Measurements from ENCODE around the gene GNAZ.

The GNAZ gene

GRCh38 chr22:23067023-23067650 lies 3.2 kb upstream of the GNAZ start:
- H3K36me3 Mint-ChIP-seq, result no peaks in the 10 kb centered on the region
- H3K27ac Mint-ChIP-seq, result no peak overlapping the region
- no peaks in the 10 kb centered on the region for H3K9me3 Mint-ChIP-seq (ENCODE audit: low read depth)
- H3K27me3 Mint-ChIP-seq, result no peaks in the 10 kb centered on the region
- no peak overlapping the region for H3K4me3 Mint-ChIP-seq
- H3K4me1 Mint-ChIP-seq (ENCODE audit: low read depth), result peaks cover 9% of the 10 kb centered on the region

- no peak overlapping the region for H3K27ac Mint-ChIP-seq
- H3K36me3 Mint-ChIP-seq, result no peaks in the 10 kb centered on the region
- H3K4me3 Mint-ChIP-seq, result no peak overlapping the region
- H3K4me1 Mint-ChIP-seq (ENCODE audit: low read depth), result peaks cover 9% of the 10 kb centered on the region
- no peaks in the 10 kb centered on the region for H3K27me3 Mint-ChIP-seq
- H3K9me3 Mint-ChIP-seq (ENCODE audit: low read depth), result no peaks in the 10 kb centered on the region
These were observed 2.6 kb upstream of the GNAZ start for GRCh38 chr22:23067691-23068090.

DNA sequence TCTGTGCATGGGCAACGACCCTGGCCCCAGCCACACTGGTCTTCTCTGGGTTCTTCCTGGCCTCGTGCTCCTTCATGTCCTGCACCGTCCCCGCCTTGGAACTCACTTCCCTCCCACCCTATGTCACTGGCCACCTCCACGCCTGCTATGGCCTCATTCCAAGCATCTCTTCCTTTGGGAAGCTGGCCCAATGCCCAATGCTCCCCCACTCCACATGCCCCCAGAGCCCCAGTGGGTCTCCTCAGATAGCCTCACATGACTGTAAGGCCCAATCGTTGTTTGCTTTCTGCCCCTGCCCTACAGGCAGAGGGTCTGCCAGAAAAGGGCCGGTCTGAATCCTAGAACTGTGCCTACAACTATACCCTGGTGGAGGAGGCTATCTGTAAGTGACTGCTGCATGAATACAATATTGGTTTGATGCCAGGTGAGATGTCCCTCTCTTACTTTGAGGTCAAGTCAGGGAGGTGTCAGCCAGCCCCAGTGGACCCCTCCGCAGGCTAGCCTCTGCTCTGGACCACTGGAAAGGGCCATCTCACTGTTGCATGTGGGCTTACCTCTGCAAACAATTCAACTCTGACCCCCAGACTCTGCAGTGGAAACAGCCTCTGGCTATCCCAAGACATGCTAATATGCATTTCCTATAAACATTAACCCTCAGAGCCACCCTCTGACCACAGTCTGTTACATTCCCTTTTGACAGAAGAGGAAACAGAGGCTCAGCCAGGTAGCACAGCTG lies 2.1 kb upstream of the GNAZ start:
- Mint-ChIP-seq H3K4me3 (no peak overlapping the region), H3K27me3 (no peaks in the 10 kb centered on the region)

GRCh38 chr22:23068832-23069385 lies 1.4 kb upstream of the GNAZ start:
- H3K27ac Mint-ChIP-seq, result no peak overlapping the region

More for the DNA sequence above, 2.1 kb upstream of the GNAZ start:
- Mint-ChIP-seq H3K4me1 (ENCODE audit: low read depth) (peaks cover 9% of the 10 kb centered on the region), H3K27ac (no peak overlapping the region), H3K9me3 (ENCODE audit: low read depth) (no peaks in the 10 kb centered on the region), H3K36me3 (no peaks in the 10 kb centered on the region)

DNA sequence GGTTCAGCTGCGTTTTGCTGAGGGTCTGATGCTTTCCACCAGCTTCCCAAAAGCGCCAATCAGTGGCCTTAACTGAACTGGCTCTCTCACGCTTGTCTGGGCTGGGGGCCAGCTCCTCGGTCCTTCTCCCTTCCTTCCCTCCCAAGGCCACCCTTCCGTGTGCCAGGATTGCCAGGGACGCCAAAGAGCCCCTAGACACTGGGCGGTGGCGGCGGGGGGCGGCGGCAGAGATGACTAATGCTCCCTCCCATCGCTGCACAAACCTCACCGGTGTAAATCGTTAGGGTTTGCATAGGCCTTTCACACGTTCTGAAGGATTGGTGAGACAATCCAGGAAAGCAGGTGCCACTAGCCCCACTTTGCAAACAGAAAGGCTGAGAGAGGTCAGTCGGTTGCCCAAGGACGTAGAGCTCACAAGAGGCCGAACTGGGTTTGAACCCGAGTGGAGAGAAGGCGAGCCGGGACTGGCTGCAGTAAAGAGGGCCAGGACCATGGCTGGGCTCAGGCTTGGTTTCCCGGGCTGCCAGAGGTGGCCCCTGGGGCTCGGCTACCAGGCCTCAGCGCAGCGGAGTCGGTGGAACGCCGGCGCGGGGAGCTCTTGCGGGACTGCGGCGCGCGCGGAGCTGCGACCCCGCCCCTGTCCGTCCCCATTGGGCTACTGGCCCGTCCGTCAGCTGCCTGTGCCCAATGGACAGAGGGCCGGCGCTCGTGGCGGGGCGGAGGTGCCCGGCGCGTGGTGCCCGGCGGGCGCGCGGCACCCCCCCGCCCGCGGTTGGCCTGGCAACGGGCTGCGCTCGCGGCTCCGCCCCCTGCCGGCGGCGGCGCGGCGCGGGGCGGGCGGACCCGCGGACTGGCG lies 589 bp upstream of the GNAZ start:
- Mint-ChIP-seq H3K4me3 (peak overlapping the region; percentile 89), H3K27me3 (peaks cover 5% of the 10 kb centered on the region), H3K4me1 (ENCODE audit: low read depth) (peaks cover 9% of the 10 kb centered on the region), H3K9me3 (ENCODE audit: low read depth) (no peaks in the 10 kb centered on the region), H3K27ac (peak overlapping the region; percentile 75), H3K36me3 (no peaks in the 10 kb centered on the region)

More at GRCh38 chr22:23068832-23069385, 1.4 kb upstream of the GNAZ start:
- Mint-ChIP-seq H3K36me3 (no peaks in the 10 kb centered on the region), H3K4me1 (ENCODE audit: low read depth) (peaks cover 9% of the 10 kb centered on the region), H3K9me3 (ENCODE audit: low read depth) (no peaks in the 10 kb centered on the region), H3K27me3 (peaks cover 2% of the 10 kb centered on the region), H3K4me3 (peak overlapping the region; percentile 89)

GRCh38 chr22:23071230-23072076 lies 1.1 kb downstream of the GNAZ start:
- peaks cover 5% of the 10 kb centered on the region for H3K27me3 Mint-ChIP-seq
- H3K4me3 Mint-ChIP-seq, result peak overlapping the region; percentile 72

GRCh38 chr22:23072077-23072910 lies 2.0 kb downstream of the GNAZ start:
- Mint-ChIP-seq H3K27ac (no peak overlapping the region), H3K36me3 (no peaks in the 10 kb centered on the region), H3K9me3 (ENCODE audit: low read depth) (no peaks in the 10 kb centered on the region), H3K4me1 (ENCODE audit: low read depth) (peaks cover 9% of the 10 kb centered on the region), H3K27me3 (peaks cover 5% of the 10 kb centered on the region), H3K4me3 (no peak overlapping the region)

More at GRCh38 chr22:23071230-23072076, 1.1 kb downstream of the GNAZ start:
- H3K9me3 Mint-ChIP-seq (ENCODE audit: low read depth), result no peaks in the 10 kb centered on the region
- H3K27ac Mint-ChIP-seq, result no peak overlapping the region
- no peaks in the 10 kb centered on the region for H3K36me3 Mint-ChIP-seq
- peaks cover 9% of the 10 kb centered on the region for H3K4me1 Mint-ChIP-seq (ENCODE audit: low read depth)

DNA sequence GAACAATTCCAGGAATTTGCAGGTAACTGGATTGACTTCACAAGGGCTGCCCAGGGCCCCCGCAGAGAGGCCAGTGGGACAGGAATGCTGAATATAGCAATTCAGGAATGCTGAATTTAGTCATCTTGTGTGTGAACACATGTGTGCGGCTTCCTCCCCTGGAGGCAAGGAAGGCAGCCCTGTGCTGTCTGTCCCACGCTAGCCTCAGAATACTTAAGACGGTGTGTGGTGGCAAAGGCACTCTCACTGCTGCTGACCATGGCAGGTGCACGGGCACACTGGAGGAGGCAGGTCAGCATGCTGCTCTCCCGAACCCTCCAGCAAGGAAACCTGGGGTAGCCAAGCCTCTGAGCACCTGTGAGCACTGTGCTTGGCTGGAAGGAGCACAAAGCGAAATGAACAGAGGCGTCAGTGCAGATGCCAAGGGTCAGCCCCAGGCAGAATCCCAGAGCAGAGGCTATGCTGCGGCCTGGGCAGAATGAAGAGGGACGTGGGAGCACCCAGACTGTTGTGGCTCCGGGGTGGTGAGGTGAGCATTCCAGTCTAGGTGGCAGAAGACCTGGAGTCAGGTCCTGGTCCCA lies 2.7 kb downstream of the GNAZ start:
- Mint-ChIP-seq H3K27me3 (peaks cover 5% of the 10 kb centered on the region), H3K4me3 (no peak overlapping the region), H3K4me1 (ENCODE audit: low read depth) (peaks cover 9% of the 10 kb centered on the region), H3K27ac (no peak overlapping the region), H3K9me3 (ENCODE audit: low read depth) (no peaks in the 10 kb centered on the region), H3K36me3 (no peaks in the 10 kb centered on the region)

- peaks cover 9% of the 10 kb centered on the region for H3K4me1 Mint-ChIP-seq (ENCODE audit: low read depth)
- H3K36me3 Mint-ChIP-seq, result no peaks in the 10 kb centered on the region
- H3K27me3 Mint-ChIP-seq, result peaks cover 5% of the 10 kb centered on the region
- no peak overlapping the region for H3K4me3 Mint-ChIP-seq
- H3K9me3 Mint-ChIP-seq (ENCODE audit: low read depth), result no peaks in the 10 kb centered on the region
- H3K27ac Mint-ChIP-seq, result no peak overlapping the region
These were observed 3.4 kb downstream of the GNAZ start for GRCh38 chr22:23073526-23074229.

DNA sequence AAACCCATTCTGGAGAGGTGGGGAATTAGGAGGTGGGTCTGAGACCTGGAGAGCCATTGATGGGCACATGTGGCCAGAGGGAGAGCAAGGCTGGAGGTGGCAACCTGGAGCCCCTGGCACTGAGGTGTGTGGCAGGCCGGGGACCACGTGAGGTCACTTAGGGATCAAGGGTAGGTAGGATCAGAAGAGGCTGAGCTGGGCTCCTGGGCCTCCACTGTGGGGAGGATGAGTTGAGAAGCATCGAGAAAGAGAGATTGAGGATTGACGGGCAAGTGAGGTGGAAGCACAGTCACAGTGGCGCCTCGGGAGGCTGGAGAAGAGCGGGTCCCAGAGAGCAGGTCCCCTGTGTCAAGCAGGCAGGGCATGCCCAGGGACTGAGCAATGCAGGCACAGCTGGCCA lies 4.1 kb downstream of the GNAZ start:
- no peaks in the 10 kb centered on the region for H3K36me3 Mint-ChIP-seq
- H3K4me1 Mint-ChIP-seq (ENCODE audit: low read depth), result peaks cover 9% of the 10 kb centered on the region
- H3K27ac Mint-ChIP-seq, result no peak overlapping the region
- H3K27me3 Mint-ChIP-seq, result peaks cover 5% of the 10 kb centered on the region
- H3K9me3 Mint-ChIP-seq (ENCODE audit: low read depth), result no peaks in the 10 kb centered on the region
- no peak overlapping the region for H3K4me3 Mint-ChIP-seq

DNA sequence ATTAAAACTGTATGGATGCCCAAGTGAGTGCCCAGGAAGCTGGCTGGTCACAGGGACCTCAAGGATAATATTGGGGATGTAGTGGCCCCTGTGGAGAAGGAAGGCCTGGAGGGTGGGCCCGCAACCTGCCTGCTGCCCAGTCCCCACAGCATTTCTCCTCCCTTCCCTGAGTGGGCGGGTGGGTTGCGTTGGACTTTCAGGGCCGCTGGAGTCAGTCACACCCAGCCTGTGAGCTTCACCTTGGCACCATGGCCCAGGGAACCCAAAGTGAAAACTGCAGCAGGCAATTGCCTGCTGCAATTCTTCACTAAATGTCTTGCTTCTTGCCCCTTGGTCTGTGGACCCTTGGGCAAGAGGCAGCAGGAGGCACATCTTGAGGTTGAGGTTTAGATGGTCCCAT lies 4.7 kb downstream of the GNAZ start:
- no peak overlapping the region for H3K4me3 Mint-ChIP-seq
- H3K36me3 Mint-ChIP-seq, result no peaks in the 10 kb centered on the region
- H3K4me1 Mint-ChIP-seq (ENCODE audit: low read depth), result peaks cover 5% of the 10 kb centered on the region
- H3K27ac Mint-ChIP-seq, result no peak overlapping the region
- H3K9me3 Mint-ChIP-seq (ENCODE audit: low read depth), result no peaks in the 10 kb centered on the region
- H3K27me3 Mint-ChIP-seq, result peaks cover 5% of the 10 kb centered on the region

GRCh38 chr22:23075525-23076216 lies 5.4 kb downstream of the GNAZ start:
- Mint-ChIP-seq H3K36me3 (no peaks in the 10 kb centered on the region), H3K9me3 (ENCODE audit: low read depth) (no peaks in the 10 kb centered on the region), H3K4me1 (ENCODE audit: low read depth) (peaks cover 5% of the 10 kb centered on the region), H3K27me3 (peaks cover 5% of the 10 kb centered on the region), H3K4me3 (no peak overlapping the region), H3K27ac (no peak overlapping the region)
